ENCODE results near the gene CHST11. TPM values are rescaled to one million over a fixed set of nuclear protein-coding genes. Genes with fewer than 3 reads are reported as not detected.
A peak's percentile ranks its signal among the peaks of the same experiment; 100 is the strongest.

CHST11 gene
- total RNA-seq, 1 experiment from 2014 or later, result 1.1 TPM

DNA sequence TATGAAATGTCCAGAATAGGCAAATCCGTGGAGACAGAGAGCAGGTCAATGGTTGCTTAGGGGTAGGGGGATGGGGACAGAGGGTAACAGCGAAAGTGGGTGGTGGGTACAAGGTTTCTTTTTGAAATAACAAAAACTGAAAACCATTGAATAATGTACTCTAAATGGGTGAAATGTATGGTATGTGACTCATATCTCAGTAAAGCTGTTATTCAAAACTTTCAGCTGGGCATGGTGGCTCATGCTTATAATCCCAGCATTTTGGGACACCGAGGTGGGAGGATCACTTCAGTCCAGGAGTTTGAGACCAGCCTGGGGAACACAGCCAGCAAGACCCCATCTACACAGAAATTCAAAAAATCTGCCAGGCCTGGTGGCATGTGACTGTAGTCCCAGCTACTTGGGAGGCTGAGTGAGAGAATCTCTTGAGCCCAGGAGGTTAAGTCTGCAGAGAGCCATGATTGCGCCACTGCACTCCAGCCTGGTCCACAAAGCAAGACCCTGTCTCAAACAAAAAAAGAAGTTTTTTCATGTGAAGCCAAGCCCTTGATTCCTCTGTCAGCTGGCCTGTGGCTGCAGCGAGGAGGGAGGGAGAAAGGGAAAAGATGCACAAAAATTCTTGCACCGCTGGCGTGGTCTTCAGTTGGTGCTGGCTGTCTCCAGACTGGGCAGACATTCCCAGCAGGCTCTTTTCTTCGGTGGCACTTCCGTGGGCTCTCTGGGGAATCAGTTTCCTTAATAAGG is 253.1 kb downstream of the CHST11 start:
- no peak overlapping the region for H3K27ac ChIP-seq (ENCODE audit: low read depth, low read length, poor library complexity, severe bottlenecking)
- no peak for DNase-seq (ENCODE audit: low spot score)
- no peaks in the 10 kb centered on the region for H3K36me3 ChIP-seq (ENCODE audit: insufficient read depth, low read length, poor library complexity, severe bottlenecking)
- H3K9me3 ChIP-seq (ENCODE audit: low read depth, low read length, poor library complexity, severe bottlenecking), result no peaks in the 10 kb centered on the region
- H3K27me3 ChIP-seq (replicated peaks; ENCODE audit: insufficient read depth, low read depth, low read length, poor library complexity), result no peaks in the 10 kb centered on the region
- TF ChIP-seq, protein P1, sequence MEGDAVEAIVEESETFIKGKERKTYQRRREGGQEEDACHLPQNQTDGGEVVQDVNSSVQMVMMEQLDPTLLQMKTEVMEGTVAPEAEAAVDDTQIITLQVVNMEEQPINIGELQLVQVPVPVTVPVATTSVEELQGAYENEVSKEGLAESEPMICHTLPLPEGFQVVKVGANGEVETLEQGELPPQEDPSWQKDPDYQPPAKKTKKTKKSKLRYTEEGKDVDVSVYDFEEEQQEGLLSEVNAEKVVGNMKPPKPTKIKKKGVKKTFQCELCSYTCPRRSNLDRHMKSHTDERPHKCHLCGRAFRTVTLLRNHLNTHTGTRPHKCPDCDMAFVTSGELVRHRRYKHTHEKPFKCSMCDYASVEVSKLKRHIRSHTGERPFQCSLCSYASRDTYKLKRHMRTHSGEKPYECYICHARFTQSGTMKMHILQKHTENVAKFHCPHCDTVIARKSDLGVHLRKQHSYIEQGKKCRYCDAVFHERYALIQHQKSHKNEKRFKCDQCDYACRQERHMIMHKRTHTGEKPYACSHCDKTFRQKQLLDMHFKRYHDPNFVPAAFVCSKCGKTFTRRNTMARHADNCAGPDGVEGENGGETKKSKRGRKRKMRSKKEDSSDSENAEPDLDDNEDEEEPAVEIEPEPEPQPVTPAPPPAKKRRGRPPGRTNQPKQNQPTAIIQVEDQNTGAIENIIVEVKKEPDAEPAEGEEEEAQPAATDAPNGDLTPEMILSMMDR (conservative IDR thresholded peaks at IDR 0.05; ENCODE audit: low read depth, low read length), result no peak
- no peak for TF ChIP-seq EZH2 (IDR thresholded peaks at IDR 0.05; ENCODE audit: borderline replicate concordance, low read depth, low read length, poor library complexity, severe bottlenecking)
- H3K4me1 ChIP-seq (ENCODE audit: insufficient read depth, low read length, poor library complexity, severe bottlenecking), result no peaks in the 10 kb centered on the region
- BruUV-seq (replicated peaks), result no TSS peak
- ChIA-PET POLR2A (ENCODE audit: low non-redundant PET) (no interaction called here), CTCF (no interaction called here)
- intact Hi-C loops (cut with micrococcal nuclease; ENCODE audit: unreplicated experiment), result no loop called here
- H3K4me3 ChIP-seq (ENCODE audit: low read depth, low read length, poor library complexity, severe bottlenecking), result no peak overlapping the region

DNA sequence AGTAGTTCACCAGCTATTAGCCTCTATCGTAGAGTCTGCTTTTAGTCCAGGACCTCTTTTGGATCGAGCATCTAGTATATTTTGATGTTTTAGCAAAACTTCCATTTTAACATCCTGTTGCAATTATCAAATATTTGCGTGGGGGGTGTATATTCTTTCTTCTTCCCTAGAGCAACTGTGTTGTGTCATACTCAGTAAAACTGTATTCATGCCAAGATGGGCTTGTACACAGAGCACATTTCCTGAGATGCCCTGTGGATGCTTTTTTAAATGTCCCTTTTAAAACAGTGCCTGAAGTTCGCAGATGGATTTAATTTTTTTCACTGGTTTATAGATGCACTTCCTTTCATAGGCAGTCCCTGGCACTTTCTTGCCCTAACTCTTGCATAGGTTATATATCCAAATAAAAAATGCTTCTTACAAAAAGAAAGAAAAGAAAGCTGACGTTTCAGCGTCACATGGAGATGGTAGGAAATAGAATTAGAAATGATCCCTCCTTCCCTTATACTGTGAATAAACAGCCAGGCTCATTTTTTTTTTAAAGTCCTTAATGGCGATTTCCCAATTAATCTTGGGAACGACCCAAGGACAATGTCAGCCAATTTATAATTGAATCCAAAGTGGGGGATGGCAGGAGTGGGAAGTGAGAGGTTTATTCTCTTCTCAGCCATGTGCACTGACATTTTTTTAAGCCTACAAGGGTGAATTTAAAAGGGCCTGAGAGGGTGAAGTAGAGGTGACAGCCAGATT is 254.4 kb downstream of the CHST11 start:
- Histone ChIP-seq H3K4me3 (ENCODE audit: low read depth, low read length, poor library complexity, severe bottlenecking) (no peak overlapping the region), H3K27me3 (replicated peaks; ENCODE audit: insufficient read depth, low read depth, low read length, poor library complexity) (no peaks in the 10 kb centered on the region), H3K9me3 (ENCODE audit: low read depth, low read length, poor library complexity, severe bottlenecking) (no peaks in the 10 kb centered on the region), H3K27ac (ENCODE audit: low read depth, low read length, poor library complexity, severe bottlenecking) (no peak overlapping the region), H3K4me1 (ENCODE audit: insufficient read depth, low read length, poor library complexity, severe bottlenecking) (no peaks in the 10 kb centered on the region), H3K36me3 (ENCODE audit: insufficient read depth, low read length, poor library complexity, severe bottlenecking) (no peaks in the 10 kb centered on the region)
- TF ChIP-seq, protein P1 (conservative IDR thresholded peaks at IDR 0.05; ENCODE audit: low read depth, low read length), result no peak
- TF ChIP-seq EZH2 (IDR thresholded peaks at IDR 0.05; ENCODE audit: borderline replicate concordance, low read depth, low read length, poor library complexity, severe bottlenecking), result no peak
- no TSS peak for BruUV-seq (replicated peaks)
- ChIA-PET POLR2A (ENCODE audit: low non-redundant PET) (no interaction called here), CTCF (interaction anchor here (0.6 kb wide), 1 partner anchor 21 kb away, joined by 3 read pairs; no protein-coding TSS in a partner anchor)
- intact Hi-C loops (cut with micrococcal nuclease; ENCODE audit: unreplicated experiment), result no loop called here
- DNase-seq (ENCODE audit: low spot score), result peak; percentile 41

DNA sequence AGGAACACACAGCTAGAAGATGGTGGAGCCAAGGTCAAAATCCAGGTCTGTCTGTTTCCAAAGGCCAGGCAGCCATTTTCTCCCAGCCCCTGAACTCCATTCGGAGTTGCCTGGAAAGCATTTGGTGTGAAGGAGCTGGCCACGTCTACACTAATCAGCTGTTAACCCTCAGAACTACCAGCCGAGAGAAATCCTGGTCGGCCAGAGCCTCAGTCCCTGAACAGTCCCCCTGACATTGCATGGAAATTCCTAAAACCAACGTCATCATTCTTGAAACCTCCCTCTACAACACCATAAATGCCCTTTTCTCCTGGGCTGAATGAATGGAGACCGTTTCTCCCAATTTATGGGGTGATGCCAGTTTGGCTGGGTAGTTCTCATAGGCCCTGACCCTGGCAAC is 255.7 kb downstream of the CHST11 start:
- no peaks in the 10 kb centered on the region for H3K36me3 ChIP-seq (ENCODE audit: insufficient read depth, low read length, poor library complexity, severe bottlenecking)
- TF ChIP-seq, protein P1 (conservative IDR thresholded peaks at IDR 0.05; ENCODE audit: low read depth, low read length), result no peak
- TF ChIP-seq EZH2 (IDR thresholded peaks at IDR 0.05; ENCODE audit: borderline replicate concordance, low read depth, low read length, poor library complexity, severe bottlenecking), result no peak
- CTCF ChIA-PET, result no interaction called here
- no peaks in the 10 kb centered on the region for H3K4me1 ChIP-seq (ENCODE audit: insufficient read depth, low read length, poor library complexity, severe bottlenecking)
- H3K4me3 ChIP-seq (ENCODE audit: low read depth, low read length, poor library complexity, severe bottlenecking), result no peak overlapping the region
- no peaks in the 10 kb centered on the region for H3K9me3 ChIP-seq (ENCODE audit: low read depth, low read length, poor library complexity, severe bottlenecking)
- POLR2A ChIA-PET (ENCODE audit: low non-redundant PET), result no interaction called here
- intact Hi-C loops (cut with micrococcal nuclease; ENCODE audit: unreplicated experiment), result no loop called here
- no peak overlapping the region for H3K27ac ChIP-seq (ENCODE audit: low read depth, low read length, poor library complexity, severe bottlenecking)
- DNase-seq (ENCODE audit: low spot score), result no peak
- BruUV-seq (replicated peaks), result no TSS peak
- H3K27me3 ChIP-seq (replicated peaks; ENCODE audit: insufficient read depth, low read depth, low read length, poor library complexity), result no peaks in the 10 kb centered on the region

Data from A673 (cell line).